ENCODE data around the gene PSORS1C1. TPM values are rescaled to one million over a fixed set of nuclear protein-coding genes. Genes with fewer than 3 reads are reported as not detected.

The PSORS1C1 gene
- polyA plus RNA-seq, 2 donors = 1.00 to 4.3 TPM

- no peak within 1 kb of the TSS for H3K27ac ChIP-seq (ENCODE audit: low read depth in 2 of 2, low read length in 1 of 2)
- no peak within 1 kb of the TSS for H3K4me3 ChIP-seq (ENCODE audit: low read depth in 1 of 2, low read length in 2 of 2)
- WGBS, 2 donors = 95 to 96% methylated on average over 5 of the region's 5 CpGs
Measured at GRCh38 chr6:31112478-31112877, 2.1 kb upstream of the PSORS1C1 start, which contains the start of gene C6orf15. Gene C6orf15 (minus strand): TSS chr6:31112575. CDS start chr6:31112555, 20 bp downstream.

DNA sequence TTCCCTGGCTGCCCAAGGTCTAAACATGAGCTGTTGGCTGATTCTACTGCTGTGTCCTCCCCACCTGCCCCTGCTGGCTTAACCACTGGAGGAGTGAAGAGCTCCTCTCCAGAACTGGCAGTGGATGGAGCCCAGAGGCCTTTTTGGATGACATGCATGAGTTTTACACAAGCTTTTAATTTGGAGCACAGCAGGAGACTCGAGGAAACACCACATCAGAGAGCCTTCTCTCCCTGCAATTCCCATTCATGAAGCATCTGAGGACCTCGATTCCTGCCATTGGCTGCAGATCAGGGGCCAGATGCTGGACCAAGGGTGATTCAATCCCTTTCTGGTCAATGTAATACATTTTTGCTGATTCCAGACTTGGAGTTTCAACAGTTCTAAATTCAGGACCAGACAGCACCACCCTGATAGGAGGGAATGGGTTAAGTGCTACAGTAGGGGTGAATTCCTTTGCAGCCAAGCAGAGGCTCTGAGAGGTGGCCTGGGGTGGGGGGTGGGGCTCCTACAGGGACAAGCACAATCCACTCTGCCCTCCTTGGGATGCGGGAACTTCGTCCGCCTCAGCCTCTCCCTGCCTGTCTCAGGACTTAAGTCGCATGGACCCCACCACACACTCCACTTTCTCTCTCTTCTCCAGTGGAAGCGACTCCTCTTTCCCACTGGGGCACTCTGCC, 599 bp upstream of the PSORS1C1 start:
- WGBS, 2 donors = 44 to 53% methylated on average over 6 to 7 of the region's 7 CpGs

More at GRCh38 chr6:31112478-31112877, 2.1 kb upstream of the PSORS1C1 start, which contains the start of gene C6orf15:
- Histone ChIP-seq H3K4me1 (ENCODE audit: control insufficient read depth in 2 of 2, insufficient read depth in 2 of 2, low read length in 1 of 2) (peaks cover 2 to 17% of the 10 kb centered on the region in 2 donors), H3K9me3 (ENCODE audit: control insufficient read depth in 2 of 2, insufficient read depth in 1 of 2, low read depth in 1 of 2, low read length in 1 of 2) (no peaks in the 10 kb centered on the region), H3K36me3 (ENCODE audit: control insufficient read depth in 2 of 2, insufficient read depth in 2 of 2, low read length in 1 of 2) (no peaks in the 10 kb centered on the region), H3K27me3 (ENCODE audit: control insufficient read depth in 1 of 2, insufficient read depth in 2 of 2, low read length in 2 of 2) (no peaks in the 10 kb centered on the region)

GRCh38 chr6:31114970-31115849, 610 bp downstream of the PSORS1C1 start:
- H3K4me1 ChIP-seq (ENCODE audit: control insufficient read depth in 2 of 2, insufficient read depth in 2 of 2, low read length in 1 of 2) = peaks cover 2 to 17% of the 10 kb centered on the region in 2 donors
- 37 to 56% methylated on average over 9 of the region's 9 CpGs for WGBS, 2 donors
- peak overlapping the region; percentile 53 to 87 for H3K27ac ChIP-seq (ENCODE audit: low read depth in 2 of 2, low read length in 1 of 2)
- no peaks in the 10 kb centered on the region for H3K9me3 ChIP-seq (ENCODE audit: control insufficient read depth in 2 of 2, insufficient read depth in 1 of 2, low read depth in 1 of 2, low read length in 1 of 2)
- peak overlapping the region in 1 of 2 donors; percentile 28 for H3K4me3 ChIP-seq (ENCODE audit: low read depth in 1 of 2, low read length in 2 of 2)
- H3K27me3 ChIP-seq (ENCODE audit: control insufficient read depth in 1 of 2, insufficient read depth in 2 of 2, low read length in 2 of 2) = no peaks in the 10 kb centered on the region
- H3K36me3 ChIP-seq (ENCODE audit: control insufficient read depth in 2 of 2, insufficient read depth in 2 of 2, low read length in 1 of 2) = no peaks in the 10 kb centered on the region

More for the DNA sequence above, 599 bp upstream of the PSORS1C1 start:
- H3K4me3 ChIP-seq (ENCODE audit: low read depth in 1 of 2, low read length in 2 of 2) = no peak overlapping the region
- peak overlapping the region; percentile 51 to 87 for H3K27ac ChIP-seq (ENCODE audit: low read depth in 2 of 2, low read length in 1 of 2)
- H3K27me3 ChIP-seq (ENCODE audit: control insufficient read depth in 1 of 2, insufficient read depth in 2 of 2, low read length in 2 of 2) = no peaks in the 10 kb centered on the region
- H3K4me1 ChIP-seq (ENCODE audit: control insufficient read depth in 2 of 2, insufficient read depth in 2 of 2, low read length in 1 of 2) = peaks cover 2 to 17% of the 10 kb centered on the region in 2 donors
- H3K36me3 ChIP-seq (ENCODE audit: control insufficient read depth in 2 of 2, insufficient read depth in 2 of 2, low read length in 1 of 2) = no peaks in the 10 kb centered on the region
- no peaks in the 10 kb centered on the region for H3K9me3 ChIP-seq (ENCODE audit: control insufficient read depth in 2 of 2, insufficient read depth in 1 of 2, low read depth in 1 of 2, low read length in 1 of 2)

GRCh38 chr6:31115941-31116560, 1.5 kb downstream of the PSORS1C1 start:
- H3K4me3 ChIP-seq (ENCODE audit: low read depth in 1 of 2, low read length in 2 of 2) = no peak overlapping the region
- no peaks in the 10 kb centered on the region for H3K27me3 ChIP-seq (ENCODE audit: control insufficient read depth in 1 of 2, insufficient read depth in 2 of 2, low read length in 2 of 2)
- peaks cover 2 to 17% of the 10 kb centered on the region in 2 donors for H3K4me1 ChIP-seq (ENCODE audit: control insufficient read depth in 2 of 2, insufficient read depth in 2 of 2, low read length in 1 of 2)
- H3K36me3 ChIP-seq (ENCODE audit: control insufficient read depth in 2 of 2, insufficient read depth in 2 of 2, low read length in 1 of 2) = no peaks in the 10 kb centered on the region
- 90 to 91% methylated on average over 12 of the region's 12 CpGs for WGBS, 2 donors
- no peaks in the 10 kb centered on the region for H3K9me3 ChIP-seq (ENCODE audit: control insufficient read depth in 2 of 2, insufficient read depth in 1 of 2, low read depth in 1 of 2, low read length in 1 of 2)
- no peak overlapping the region for H3K27ac ChIP-seq (ENCODE audit: low read depth in 2 of 2, low read length in 1 of 2)

DNA sequence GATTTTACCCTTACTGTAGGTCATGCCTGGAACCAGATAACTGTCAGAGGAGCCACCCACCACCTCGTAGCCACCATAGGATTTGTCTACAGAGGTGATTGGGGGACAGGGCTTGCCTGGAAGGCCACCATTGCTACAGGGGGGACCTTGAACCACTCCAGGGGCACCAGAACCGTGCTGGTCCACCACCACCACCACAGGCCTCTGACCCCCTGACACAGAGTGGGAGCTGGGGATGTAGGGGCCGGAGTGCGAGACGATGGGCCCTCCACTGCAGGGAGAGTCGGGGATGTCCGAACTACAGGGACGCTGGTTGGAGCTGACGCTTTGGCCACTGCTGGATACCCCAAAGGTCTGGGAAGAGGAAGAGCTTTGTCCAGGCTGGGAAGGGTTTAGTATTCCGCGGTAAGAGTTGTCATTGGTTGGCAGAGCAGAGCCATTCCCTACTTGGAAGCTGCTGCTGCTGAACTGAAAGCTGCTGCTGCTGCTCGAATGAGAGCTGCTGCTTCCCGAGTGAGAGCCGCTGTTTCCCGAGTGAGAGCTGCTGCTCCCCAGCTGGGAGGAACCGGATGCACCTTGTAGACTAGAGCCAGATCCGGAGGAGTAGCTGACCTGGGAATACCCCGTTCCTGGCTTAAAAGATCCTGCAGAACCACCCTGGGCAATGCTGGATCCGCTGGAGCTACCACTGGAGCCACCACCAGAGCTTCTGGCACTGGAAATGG, 2.2 kb downstream of the PSORS1C1 start:
- no peaks in the 10 kb centered on the region for H3K9me3 ChIP-seq (ENCODE audit: control insufficient read depth in 2 of 2, insufficient read depth in 1 of 2, low read depth in 1 of 2, low read length in 1 of 2)
- 70 to 76% methylated on average over 19 of the region's 19 CpGs for WGBS, 2 donors
- no peaks in the 10 kb centered on the region for H3K36me3 ChIP-seq (ENCODE audit: control insufficient read depth in 2 of 2, insufficient read depth in 2 of 2, low read length in 1 of 2)
- peak overlapping the region in 1 of 2 donors; percentile 35 for H3K27ac ChIP-seq (ENCODE audit: low read depth in 2 of 2, low read length in 1 of 2)
- H3K4me1 ChIP-seq (ENCODE audit: control insufficient read depth in 2 of 2, insufficient read depth in 2 of 2, low read length in 1 of 2) = peaks cover 2 to 17% of the 10 kb centered on the region in 2 donors
- no peak overlapping the region for H3K4me3 ChIP-seq (ENCODE audit: low read depth in 1 of 2, low read length in 2 of 2)
- no peaks in the 10 kb centered on the region for H3K27me3 ChIP-seq (ENCODE audit: control insufficient read depth in 1 of 2, insufficient read depth in 2 of 2, low read length in 2 of 2)

DNA sequence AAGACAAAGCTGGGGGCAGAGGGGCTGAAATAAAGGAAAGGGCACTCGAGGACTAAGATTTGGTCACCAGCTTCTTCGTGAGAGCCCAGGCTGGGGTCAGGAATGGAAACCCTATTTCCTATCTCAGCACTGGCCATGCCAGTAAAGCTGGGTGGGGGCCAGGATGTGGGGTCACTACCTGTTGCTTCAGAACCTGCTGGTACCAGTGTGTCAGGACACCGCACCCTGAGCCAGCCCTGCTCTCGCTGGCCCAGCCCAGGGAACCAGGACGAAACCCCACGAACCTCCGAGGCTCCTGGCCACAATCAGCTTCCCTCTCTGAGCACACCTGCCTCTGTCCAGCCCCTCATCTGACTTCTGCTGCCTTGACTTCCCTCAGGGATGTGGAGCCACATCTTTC, 3.6 kb downstream of the PSORS1C1 start:
- Histone ChIP-seq H3K9me3 (ENCODE audit: control insufficient read depth in 2 of 2, insufficient read depth in 1 of 2, low read depth in 1 of 2, low read length in 1 of 2) (no peaks in the 10 kb centered on the region), H3K36me3 (ENCODE audit: control insufficient read depth in 2 of 2, insufficient read depth in 2 of 2, low read length in 1 of 2) (no peaks in the 10 kb centered on the region), H3K4me1 (ENCODE audit: control insufficient read depth in 2 of 2, insufficient read depth in 2 of 2, low read length in 1 of 2) (peaks cover 2 to 23% of the 10 kb centered on the region in 2 donors), H3K27me3 (ENCODE audit: control insufficient read depth in 1 of 2, insufficient read depth in 2 of 2, low read length in 2 of 2) (no peaks in the 10 kb centered on the region), H3K27ac (ENCODE audit: low read depth in 2 of 2, low read length in 1 of 2) (no peak overlapping the region), H3K4me3 (ENCODE audit: low read depth in 1 of 2, low read length in 2 of 2) (no peak overlapping the region)
- WGBS, 2 donors = 78 to 88% methylated on average over 7 of the region's 7 CpGs

DNA sequence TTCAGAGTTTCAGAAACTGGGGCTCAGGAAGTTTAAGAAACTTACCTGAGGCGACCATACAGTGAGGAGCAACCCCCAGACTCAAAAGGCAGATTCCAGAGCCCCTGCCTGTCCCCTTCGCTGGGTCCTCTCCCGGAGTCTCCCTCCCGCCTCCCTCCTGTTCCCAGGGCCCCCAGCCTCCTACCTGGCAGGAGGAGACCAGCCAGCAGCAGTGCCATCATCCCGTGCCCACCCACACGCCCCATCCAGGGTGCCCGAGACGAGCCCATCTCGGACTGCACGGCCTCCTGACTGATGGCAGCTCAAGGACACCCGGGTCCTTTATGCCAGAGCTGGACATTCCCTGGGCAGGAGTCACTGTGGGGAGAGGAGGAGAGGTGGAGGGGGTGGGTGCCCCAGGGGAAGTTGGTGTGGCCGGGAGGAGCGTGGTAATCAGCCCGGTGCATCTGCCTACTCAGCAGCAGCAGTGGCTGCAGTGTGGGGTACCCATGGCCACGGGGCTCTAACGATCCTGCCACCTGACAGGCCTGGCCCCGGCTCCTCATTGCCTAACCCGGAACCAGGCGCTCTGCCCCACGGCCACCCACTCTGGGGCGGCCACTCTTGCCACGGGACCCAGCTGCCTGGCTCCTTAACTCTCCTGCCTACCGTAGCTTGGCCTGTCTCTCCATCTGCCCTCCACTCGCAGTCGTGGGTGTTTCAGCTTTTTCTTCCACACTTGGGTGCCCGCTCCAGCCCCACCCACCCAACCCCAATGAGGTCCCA, 5.7 kb downstream of the PSORS1C1 start, which contains the start of gene CDSN:
CDSN (minus strand) TSS at position 296 of the 765 bp plus-strand sequence; CDS start at position 269, 27 bp downstream.
- no peaks in the 10 kb centered on the region for H3K36me3 ChIP-seq (ENCODE audit: control insufficient read depth in 2 of 2, insufficient read depth in 2 of 2, low read length in 1 of 2)
- 79 to 85% methylated on average over 23 to 26 of the region's 26 CpGs for WGBS, 2 donors
- no peaks in the 10 kb centered on the region for H3K27me3 ChIP-seq (ENCODE audit: control insufficient read depth in 1 of 2, insufficient read depth in 2 of 2, low read length in 2 of 2)
- no peak within 1 kb of the TSS for H3K27ac ChIP-seq (ENCODE audit: low read depth in 2 of 2, low read length in 1 of 2)
- H3K4me1 ChIP-seq (ENCODE audit: control insufficient read depth in 2 of 2, insufficient read depth in 2 of 2, low read length in 1 of 2) = peaks cover 0 to 20% of the 10 kb centered on the region in 2 donors
- no peaks in the 10 kb centered on the region for H3K9me3 ChIP-seq (ENCODE audit: control insufficient read depth in 2 of 2, insufficient read depth in 1 of 2, low read depth in 1 of 2, low read length in 1 of 2)
- H3K4me3 ChIP-seq (ENCODE audit: low read depth in 1 of 2, low read length in 2 of 2) = no peak within 1 kb of the TSS

GRCh38 chr6:31121131-31121790, 6.7 kb downstream of the PSORS1C1 start:
- Histone ChIP-seq H3K4me3 (ENCODE audit: low read depth in 1 of 2, low read length in 2 of 2) (no peak overlapping the region), H3K36me3 (ENCODE audit: control insufficient read depth in 2 of 2, insufficient read depth in 2 of 2, low read length in 1 of 2) (no peaks in the 10 kb centered on the region), H3K27me3 (ENCODE audit: control insufficient read depth in 1 of 2, insufficient read depth in 2 of 2, low read length in 2 of 2) (no peaks in the 10 kb centered on the region), H3K4me1 (ENCODE audit: control insufficient read depth in 2 of 2, insufficient read depth in 2 of 2, low read length in 1 of 2) (peaks cover 4 to 27% of the 10 kb centered on the region in 2 donors), H3K27ac (ENCODE audit: low read depth in 2 of 2, low read length in 1 of 2) (no peak overlapping the region), H3K9me3 (ENCODE audit: control insufficient read depth in 2 of 2, insufficient read depth in 1 of 2, low read depth in 1 of 2, low read length in 1 of 2) (no peaks in the 10 kb centered on the region)
- 78 to 88% methylated on average over 12 of the region's 12 CpGs for WGBS, 2 donors

All from esophagus (tissue), 2 donors.